Activated naive CD4-positive, alpha-beta T cell treated with anti-CD3 and anti-CD28 coated beads for 36 hours (primary cell): ENCODE results near the gene DYNLRB1. TPM values are rescaled to one million over a fixed set of nuclear protein-coding genes. Genes with fewer than 3 reads are reported as not detected.

ENCODE experiments used
- CTCF ChIA-PET: fragments of 350-600 bp; sonication (Branson Sonifier 250); formaldehyde crosslinking; loops from one replicate; lab custom pipeline; 2021; ENCODE audit warnings: antibody characterized with exemption; lab: Charles Lee
- DNase-seq: peaks from one replicate; pipeline ENCODE4 v3.0.0-alpha.2; 2020
- H3K27ac Mint-ChIP-seq: one replicate; pipeline ENCODE4 v1.8.0; 2021; ENCODE audit warnings: mild to moderate bottlenecking, mixed read lengths
- H3K27me3 Mint-ChIP-seq: one replicate; pipeline ENCODE4 v1.8.0; 2021; ENCODE audit warnings: low read depth, mixed read lengths
- H3K36me3 Mint-ChIP-seq: one replicate; pipeline ENCODE4 v1.8.0; 2021; ENCODE audit warnings: low read depth, mixed read lengths
- H3K4me1 Mint-ChIP-seq: one replicate; pipeline ENCODE4 v1.8.0; 2021; ENCODE audit warnings: low read depth, mixed read lengths
- H3K4me3 Mint-ChIP-seq: one replicate; pipeline ENCODE4 v1.8.0; 2021; ENCODE audit warnings: mild to moderate bottlenecking, moderate library complexity, mixed read lengths
- H3K9me3 Mint-ChIP-seq: one replicate; pipeline ENCODE4 v1.8.0; 2021; ENCODE audit warnings: mixed read lengths
- intact Hi-C: fragments of 100-400 bp; cut with micrococcal nuclease; formaldehyde crosslinking; loops from one replicate; pipeline ENCODE4 v1.15.1; 2023
- total RNA-seq, 2 experiments: library from RNA; stranded (reverse); gene quantifications; one replicate each; pipeline ENCODE4 v1.2.3, GENCODE V29; 2021

Gene DYNLRB1
- total RNA-seq, 2 experiments from 2014 or later: 81.9 to 92.9 TPM

- DNase-seq: no peak
- no peaks in the 10 kb centered on the region for H3K27me3 Mint-ChIP-seq
- no peaks in the 10 kb centered on the region for H3K9me3 Mint-ChIP-seq
- CTCF ChIA-PET: no interaction called here
- H3K4me1 Mint-ChIP-seq: peaks cover 15% of the 10 kb centered on the region
- no peak overlapping the region for H3K4me3 Mint-ChIP-seq
- no peaks in the 10 kb centered on the region for H3K36me3 Mint-ChIP-seq
- intact Hi-C loops: no loop called here
- H3K27ac Mint-ChIP-seq: peak overlapping the region; percentile 8
Observed at GRCh38 chr20:34546751-34547181, 30.5 kb downstream of the DYNLRB1 start.

GRCh38 chr20:34547844-34548613 lies 31.8 kb downstream of the DYNLRB1 start:
- no peak overlapping the region for H3K4me3 Mint-ChIP-seq
- no peak overlapping the region for H3K27ac Mint-ChIP-seq
- CTCF ChIA-PET: interaction anchor here (0.6 to 1.1 kb wide), 3 partner anchors 9 to 235 kb away, joined by 3 to 4 read pairs (median 3); no protein-coding TSS in a partner anchor
- H3K36me3 Mint-ChIP-seq: no peaks in the 10 kb centered on the region
- intact Hi-C loops: no loop called here
- DNase-seq: no peak
- H3K27me3 Mint-ChIP-seq: no peaks in the 10 kb centered on the region
- H3K4me1 Mint-ChIP-seq: peaks cover 14% of the 10 kb centered on the region
- no peaks in the 10 kb centered on the region for H3K9me3 Mint-ChIP-seq

GRCh38 chr20:34549291-34549928 lies 33.2 kb downstream of the DYNLRB1 start:
- Mint-ChIP-seq H3K36me3 (no peaks in the 10 kb centered on the region), H3K27ac (no peak overlapping the region), H3K4me3 (no peak overlapping the region), H3K27me3 (no peaks in the 10 kb centered on the region), H3K4me1 (peaks cover 6% of the 10 kb centered on the region), H3K9me3 (no peaks in the 10 kb centered on the region)
- intact Hi-C loops: no loop called here
- no peak for DNase-seq
- CTCF ChIA-PET: interaction anchor here (1.1 kb wide), 1 partner anchor 11 kb away, joined by 4 read pairs; no protein-coding TSS in a partner anchor

GRCh38 chr20:34549929-34550305 lies 33.7 kb downstream of the DYNLRB1 start:
- no peaks in the 10 kb centered on the region for H3K36me3 Mint-ChIP-seq
- no peaks in the 10 kb centered on the region for H3K27me3 Mint-ChIP-seq
- H3K27ac Mint-ChIP-seq: no peak overlapping the region
- intact Hi-C loops: no loop called here
- DNase-seq: no peak
- no peaks in the 10 kb centered on the region for H3K9me3 Mint-ChIP-seq
- peaks cover 2% of the 10 kb centered on the region for H3K4me1 Mint-ChIP-seq
- CTCF ChIA-PET: no interaction called here
- no peak overlapping the region for H3K4me3 Mint-ChIP-seq

- H3K4me3 Mint-ChIP-seq: no peak overlapping the region
- no peaks in the 10 kb centered on the region for H3K9me3 Mint-ChIP-seq
- no peaks in the 10 kb centered on the region for H3K36me3 Mint-ChIP-seq
- intact Hi-C loops: no loop called here
- DNase-seq: no peak
- CTCF ChIA-PET: interaction anchor here (1.0 kb wide), 1 partner anchor 13 kb away, joined by 3 read pairs; no protein-coding TSS in a partner anchor
- no peaks in the 10 kb centered on the region for H3K27me3 Mint-ChIP-seq
- peaks cover 4% of the 10 kb centered on the region for H3K4me1 Mint-ChIP-seq
- no peak overlapping the region for H3K27ac Mint-ChIP-seq
Observed at GRCh38 chr20:34552569-34552968, 36.3 kb downstream of the DYNLRB1 start.

GRCh38 chr20:34553366-34553867 lies 37.2 kb downstream of the DYNLRB1 start:
- Mint-ChIP-seq H3K9me3 (no peaks in the 10 kb centered on the region), H3K27ac (no peak overlapping the region), H3K36me3 (peaks cover 5% of the 10 kb centered on the region), H3K4me1 (peaks cover 11% of the 10 kb centered on the region), H3K4me3 (no peak overlapping the region), H3K27me3 (no peaks in the 10 kb centered on the region)
- intact Hi-C loops: no loop called here
- DNase-seq: no peak
- CTCF ChIA-PET: interaction anchor here (1.0 kb wide), 1 partner anchor 13 kb away, joined by 3 read pairs; no protein-coding TSS in a partner anchor

- H3K27ac Mint-ChIP-seq: peak overlapping the region; percentile 81
- CTCF ChIA-PET: interaction anchor here (1.4 kb wide), 1 partner anchor 19 kb away, joined by 3 read pairs; no protein-coding TSS in a partner anchor
Observed at GRCh38 chr20:34557936-34558319, 41.7 kb downstream of the DYNLRB1 start.

GRCh38 chr20:34558320-34559218 lies 42.3 kb downstream of the DYNLRB1 start, which contains the start of gene MAP1LC3A:
Gene MAP1LC3A, plus strand, starts transcription at chr20:34558718. Its CDS starts 151 bp downstream, at chr20:34558869.
- Mint-ChIP-seq H3K4me3 (peak within 1 kb of the TSS; percentile 81), H3K9me3 (no peaks in the 10 kb centered on the region), H3K4me1 (peaks cover 11% of the 10 kb centered on the region), H3K27me3 (no peaks in the 10 kb centered on the region), H3K36me3 (peaks cover 7% of the 10 kb centered on the region), H3K27ac (peak within 1 kb of the TSS; percentile 81)
- CTCF ChIA-PET: interaction anchor here (0.6 to 1.4 kb wide), 2 partner anchors 20 to 75 kb away, joined by 3 read pairs; no protein-coding TSS in a partner anchor
- DNase-seq: peak; percentile 90
- intact Hi-C loops: loop anchor here (1.0 to 2.0 kb wide), 4 partner anchors 14 to 150 kb away; partner anchors contain the start of gene TP53INP2

More at GRCh38 chr20:34557936-34558319, 41.7 kb downstream of the DYNLRB1 start:
- Mint-ChIP-seq H3K4me3 (peak overlapping the region; percentile 81), H3K4me1 (peaks cover 11% of the 10 kb centered on the region), H3K27me3 (no peaks in the 10 kb centered on the region), H3K9me3 (no peaks in the 10 kb centered on the region), H3K36me3 (peaks cover 7% of the 10 kb centered on the region)
- intact Hi-C loops: loop anchor here (1.0 to 2.0 kb wide), 4 partner anchors 13 to 150 kb away; partner anchors contain the start of gene TP53INP2
- no peak for DNase-seq

GRCh38 chr20:34559311-34560140 lies 43.3 kb downstream of the DYNLRB1 start:
- no peak for DNase-seq
- Mint-ChIP-seq H3K4me3 (peak overlapping the region; percentile 66), H3K27me3 (no peaks in the 10 kb centered on the region), H3K9me3 (no peaks in the 10 kb centered on the region), H3K27ac (peak overlapping the region; percentile 69), H3K4me1 (peaks cover 11% of the 10 kb centered on the region), H3K36me3 (peaks cover 7% of the 10 kb centered on the region)
- CTCF ChIA-PET: no interaction called here
- intact Hi-C loops: loop anchor here (2.0 kb wide), 2 partner anchors 15 to 21 kb away; no protein-coding TSS in a partner anchor

- Mint-ChIP-seq H3K36me3 (peaks cover 7% of the 10 kb centered on the region), H3K27ac (peak overlapping the region; percentile 56), H3K4me3 (peak overlapping the region; percentile 38), H3K9me3 (no peaks in the 10 kb centered on the region), H3K27me3 (no peaks in the 10 kb centered on the region), H3K4me1 (peaks cover 11% of the 10 kb centered on the region)
- CTCF ChIA-PET: no interaction called here
- intact Hi-C loops: no loop called here
- DNase-seq: no peak
Observed at GRCh38 chr20:34560141-34560523, 43.9 kb downstream of the DYNLRB1 start.

- Mint-ChIP-seq H3K9me3 (no peaks in the 10 kb centered on the region), H3K4me3 (no peak overlapping the region), H3K4me1 (peaks cover 11% of the 10 kb centered on the region), H3K27me3 (no peaks in the 10 kb centered on the region), H3K27ac (no peak overlapping the region), H3K36me3 (peaks cover 7% of the 10 kb centered on the region)
- DNase-seq: no peak
- CTCF ChIA-PET: no interaction called here
- intact Hi-C loops: no loop called here
Observed at GRCh38 chr20:34560614-34561013, 44.4 kb downstream of the DYNLRB1 start.
